Measurements from ENCODE around the gene BMAL2.
A peak's percentile ranks its signal among the peaks of the same experiment; 100 is the strongest.

The BMAL2 gene

GRCh38 chr12:27332714-27333402, at the start of gene BMAL2:
TSS of gene BMAL2 (plus strand) at chr12:27332836. CDS start at chr12:27333073, 237 bp downstream.
- DNase-seq, result peak; percentile 35

- DNase-seq, result no peak
Observed at GRCh38 chr12:27284021-27284420, 48.6 kb upstream of the BMAL2 start.

- no peak for DNase-seq
Observed at GRCh38 chr12:27284751-27285150, 47.9 kb upstream of the BMAL2 start.

- DNase-seq, result no peak
Observed at GRCh38 chr12:27285403-27285802, 47.2 kb upstream of the BMAL2 start.

GRCh38 chr12:27289414-27289813, 43.2 kb upstream of the BMAL2 start:
- DNase-seq, result no peak

GRCh38 chr12:27290501-27291168, 42.0 kb upstream of the BMAL2 start:
- DNase-seq, result no peak

- DNase-seq, result no peak
Observed at GRCh38 chr12:27291862-27292261, 40.8 kb upstream of the BMAL2 start.

- no peak for DNase-seq
Observed at GRCh38 chr12:27292718-27293117, 39.9 kb upstream of the BMAL2 start.

GRCh38 chr12:27293463-27293862, 39.2 kb upstream of the BMAL2 start:
- no peak for DNase-seq

GRCh38 chr12:27296674-27297073, 36.0 kb upstream of the BMAL2 start:
- no peak for DNase-seq

GRCh38 chr12:27297566-27297965, 35.1 kb upstream of the BMAL2 start:
- DNase-seq, result no peak

- no peak for DNase-seq
Observed at GRCh38 chr12:27299102-27299501, 33.5 kb upstream of the BMAL2 start.

GRCh38 chr12:27300226-27300625, 32.4 kb upstream of the BMAL2 start:
- DNase-seq, result no peak

GRCh38 chr12:27303139-27304111, 29.2 kb upstream of the BMAL2 start:
- DNase-seq, result peak; percentile 44

- no peak for DNase-seq
Observed at GRCh38 chr12:27304856-27305255, 27.8 kb upstream of the BMAL2 start.

- peak; percentile 26 for DNase-seq
Observed at GRCh38 chr12:27305673-27306456, 26.8 kb upstream of the BMAL2 start.

GRCh38 chr12:27309293-27309994, 23.2 kb upstream of the BMAL2 start:
- DNase-seq, result no peak

- DNase-seq, result no peak
Observed at GRCh38 chr12:27309995-27310315, 22.7 kb upstream of the BMAL2 start.

- no peak for DNase-seq
Observed at GRCh38 chr12:27316947-27317346, 15.7 kb upstream of the BMAL2 start.

- DNase-seq, result no peak
Observed at GRCh38 chr12:27319409-27319808, 13.2 kb upstream of the BMAL2 start.

- DNase-seq, result no peak
Observed at GRCh38 chr12:27319848-27320247, 12.8 kb upstream of the BMAL2 start.

GRCh38 chr12:27324530-27324929, 8.1 kb upstream of the BMAL2 start:
- DNase-seq, result no peak
